HG02943 (cell line): ENCODE results near the gene KCNK18.

ENCODE experiments used
- ATAC-seq: cut with Tn5 transposase; IDR thresholded peaks from one replicate; pipeline ENCODE4 v1.9.1; 2021; ENCODE audit warnings: mild to moderate bottlenecking, low read depth, moderate library complexity; ENCODE audit not compliant: unreplicated experiment

KCNK18 gene

DNA sequence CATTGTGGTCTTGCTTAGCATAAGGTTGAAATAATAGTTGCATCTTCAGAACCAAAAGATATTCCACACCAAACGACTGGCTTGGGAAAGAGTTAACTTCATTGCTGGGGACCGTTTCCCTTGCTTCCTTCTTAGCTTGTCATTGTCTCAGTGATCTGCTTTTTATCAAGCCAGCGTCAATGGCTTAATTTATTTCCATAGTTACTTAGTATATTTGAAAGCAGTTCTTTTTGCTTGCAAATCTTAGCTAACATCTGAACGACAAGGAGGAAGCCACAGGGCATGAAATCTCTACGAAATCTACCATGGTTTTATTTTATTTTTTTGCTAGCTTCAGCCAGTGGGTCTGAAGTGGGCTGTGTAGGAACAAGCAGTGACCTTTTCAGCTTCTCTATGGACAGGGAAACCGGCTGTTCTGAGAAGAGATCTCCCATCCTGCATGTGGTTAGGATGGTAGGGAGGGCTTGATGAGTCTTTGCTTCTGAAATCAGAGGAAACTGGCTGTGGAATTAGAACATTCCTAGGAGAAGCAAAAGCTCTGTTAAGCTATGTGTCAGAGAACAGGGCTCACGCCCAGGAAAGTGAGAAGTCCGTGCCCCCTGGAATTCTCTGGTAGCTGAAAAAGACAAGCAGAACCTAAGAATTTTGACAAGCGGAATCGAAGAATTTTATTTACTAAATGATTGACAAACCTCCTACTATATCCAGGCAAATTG, 51.6 kb downstream of the KCNK18 start:
- no peak for ATAC-seq

DNA sequence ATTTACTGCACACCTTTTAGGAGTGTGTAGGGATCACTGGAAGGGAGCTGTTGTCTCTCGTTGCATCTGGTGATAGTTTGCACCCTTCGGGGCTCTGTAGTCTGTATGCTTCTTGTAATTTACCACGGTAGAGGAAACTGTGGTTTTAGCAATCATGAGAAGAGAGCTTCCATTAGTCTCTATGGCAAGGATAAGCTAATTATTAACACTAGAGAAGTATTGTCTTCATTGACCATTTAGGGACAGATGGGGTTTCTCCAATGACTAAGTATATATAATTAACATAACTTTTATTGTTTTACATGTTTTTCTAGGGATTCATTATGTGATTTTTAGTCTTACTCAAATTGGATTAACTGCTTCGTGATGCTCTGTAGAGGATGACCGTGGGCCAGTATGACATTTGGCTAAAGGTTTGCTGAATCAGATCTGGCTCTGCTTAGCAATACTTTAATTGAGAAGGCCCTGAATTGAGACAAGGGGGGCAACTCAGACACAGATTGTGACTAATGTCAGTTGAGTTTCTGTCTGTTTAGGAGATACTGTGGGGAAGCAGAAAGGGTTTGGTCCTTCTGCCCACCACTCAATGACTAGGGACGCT, 52.3 kb downstream of the KCNK18 start:
- peak; percentile 69 for ATAC-seq

DNA sequence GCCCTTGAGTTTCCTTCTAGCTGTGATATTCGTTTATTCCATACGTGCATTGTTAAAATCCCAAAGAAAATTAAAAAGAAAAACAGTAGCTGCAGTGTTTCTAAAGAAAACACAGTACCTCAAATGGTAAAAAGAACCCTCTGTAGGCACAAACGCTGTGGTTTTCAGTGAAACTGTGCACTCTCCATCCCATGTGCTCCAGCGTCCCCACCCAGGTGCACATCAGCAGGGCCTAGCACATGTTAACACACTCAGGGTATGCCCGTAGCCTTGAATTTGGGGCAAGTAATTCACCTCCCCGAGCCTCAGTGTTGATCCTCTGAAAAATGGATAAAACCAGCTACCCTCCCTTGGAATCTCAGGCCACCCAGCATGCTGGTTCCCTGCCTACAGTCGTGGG, 53.1 kb downstream of the KCNK18 start:
- no peak for ATAC-seq

DNA sequence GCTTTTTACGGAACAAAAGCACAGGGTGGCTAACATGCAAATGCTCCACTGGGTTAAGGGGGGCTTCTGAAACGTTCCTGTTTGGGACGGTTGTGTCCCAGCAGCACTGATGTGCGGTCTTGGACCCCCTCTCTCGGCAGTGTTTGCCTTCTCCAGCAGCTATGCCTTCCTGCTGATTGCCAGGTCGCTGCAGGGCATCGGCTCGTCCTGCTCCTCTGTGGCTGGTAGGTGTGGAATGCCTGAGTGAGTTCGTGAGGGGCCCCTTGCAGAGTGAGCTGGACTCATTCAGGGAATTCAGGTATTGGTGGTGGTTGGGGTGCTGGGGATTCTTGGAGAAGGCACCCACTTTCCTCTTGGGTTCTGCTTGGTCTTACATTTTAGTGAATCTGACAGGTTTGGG, 56.6 kb downstream of the KCNK18 start:
- ATAC-seq, result no peak

DNA sequence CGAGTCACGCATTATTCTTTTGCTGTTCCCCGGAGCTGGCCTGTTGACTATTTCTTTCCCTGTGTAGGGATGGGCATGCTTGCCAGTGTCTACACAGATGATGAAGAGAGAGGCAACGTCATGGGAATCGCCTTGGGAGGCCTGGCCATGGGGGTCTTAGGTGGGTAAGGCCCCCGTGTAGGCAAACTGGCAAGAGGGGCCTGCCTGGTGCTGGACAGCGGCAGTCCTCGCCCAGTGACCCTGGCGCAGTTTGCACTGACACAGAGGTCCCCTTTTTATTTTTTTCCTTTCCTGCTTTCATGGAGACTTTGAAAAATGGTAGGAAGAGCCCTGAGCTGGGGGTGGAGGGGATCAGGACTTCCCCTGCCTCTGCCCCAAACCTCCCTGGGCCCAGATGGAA, 57.0 kb downstream of the KCNK18 start:
- no peak for ATAC-seq

DNA sequence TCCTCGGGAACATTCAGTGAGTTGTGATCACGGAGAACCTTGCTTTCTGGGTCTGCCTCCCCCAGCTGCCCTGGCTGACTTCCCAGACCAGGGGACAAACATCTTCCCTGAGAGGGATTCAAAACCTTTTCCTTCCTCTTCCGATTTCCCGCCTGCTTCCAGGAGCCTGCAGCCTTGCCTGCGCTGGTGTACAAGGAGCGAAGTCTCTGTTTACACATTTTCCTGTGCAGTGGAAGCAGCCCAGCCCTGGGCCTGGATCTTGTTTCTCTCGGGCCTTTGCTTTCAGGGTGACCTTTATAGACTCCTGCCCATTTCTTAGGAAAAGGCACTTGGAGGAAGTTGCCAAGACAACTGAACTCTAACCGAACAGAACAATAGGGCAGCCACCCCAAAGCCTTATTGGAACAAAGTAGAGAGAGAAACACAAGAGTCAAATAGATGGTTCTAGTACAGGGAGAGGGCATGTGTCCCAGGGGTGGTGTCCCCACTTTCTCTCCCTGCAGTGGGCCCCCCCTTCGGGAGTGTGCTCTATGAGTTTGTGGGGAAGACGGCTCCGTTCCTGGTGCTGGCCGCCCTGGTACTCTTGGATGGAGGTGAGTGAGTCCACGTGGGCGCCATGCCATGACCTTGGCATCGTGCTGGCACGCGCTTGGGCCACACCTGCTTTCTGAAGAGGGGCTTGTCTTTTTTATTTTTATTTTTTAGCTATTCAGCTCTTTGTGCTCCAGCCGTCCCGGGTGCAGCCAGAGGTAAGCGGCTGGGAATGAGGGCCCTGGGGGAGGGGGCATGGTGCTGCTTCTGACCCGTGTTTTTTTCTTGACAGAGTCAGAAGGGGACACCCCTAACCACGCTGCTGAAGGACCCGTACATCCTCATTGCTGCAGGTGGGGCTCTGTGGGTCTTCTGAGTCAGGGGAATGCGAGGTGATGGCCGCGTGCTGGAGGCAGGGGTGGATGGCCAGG, 57.8 kb downstream of the KCNK18 start:
- no peak for ATAC-seq

DNA sequence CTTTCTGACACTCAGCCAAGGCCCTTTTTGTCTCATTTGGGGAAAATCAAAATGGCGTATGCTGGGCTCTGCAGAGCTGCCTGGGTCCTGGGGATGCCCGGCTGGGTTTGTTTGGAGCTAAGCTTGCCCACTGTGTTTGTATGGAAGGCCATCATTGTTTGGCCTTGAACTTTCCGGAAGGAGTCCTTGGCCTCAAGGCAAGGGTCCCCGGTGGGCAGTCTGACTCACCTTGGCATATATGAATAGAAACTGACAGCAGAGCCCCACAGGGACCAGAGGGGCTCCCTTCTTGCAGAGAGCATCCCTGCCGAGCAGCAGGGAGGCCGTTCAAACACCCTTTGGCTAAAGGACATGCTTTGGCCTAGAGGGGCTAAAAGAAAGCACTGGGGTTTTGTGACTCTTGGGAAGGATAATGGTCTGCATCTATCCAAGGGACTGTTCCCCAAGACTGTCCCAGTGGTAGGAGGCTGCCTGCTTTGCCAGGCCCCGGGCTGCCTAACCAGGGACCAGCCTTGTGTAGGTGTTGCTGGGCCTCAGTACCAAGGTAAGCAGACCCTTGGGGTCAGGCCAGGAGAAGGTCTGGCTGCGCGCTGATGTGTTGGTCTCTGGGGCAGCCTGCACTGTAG, 58.7 kb downstream of the KCNK18 start:
- ATAC-seq, result no peak

DNA sequence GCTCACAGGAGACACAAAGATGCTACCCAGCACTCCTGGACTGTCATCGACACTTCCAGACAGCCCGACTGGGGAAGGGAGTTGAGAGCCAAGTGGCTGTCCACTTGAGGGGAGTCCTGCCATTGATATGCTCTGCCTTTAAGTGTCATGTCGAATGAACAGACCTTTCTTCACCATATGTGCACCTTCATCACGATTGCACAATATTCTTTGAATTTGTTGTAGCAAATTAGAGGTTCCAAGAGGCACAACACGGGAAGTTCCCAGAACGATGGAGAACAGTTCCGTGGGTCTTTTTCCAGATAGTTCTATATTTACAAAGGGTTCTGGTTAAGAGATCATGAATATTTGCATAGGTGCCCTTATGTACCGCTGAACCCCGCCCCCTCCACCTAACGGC, 59.6 kb downstream of the KCNK18 start:
- ATAC-seq, result no peak

DNA sequence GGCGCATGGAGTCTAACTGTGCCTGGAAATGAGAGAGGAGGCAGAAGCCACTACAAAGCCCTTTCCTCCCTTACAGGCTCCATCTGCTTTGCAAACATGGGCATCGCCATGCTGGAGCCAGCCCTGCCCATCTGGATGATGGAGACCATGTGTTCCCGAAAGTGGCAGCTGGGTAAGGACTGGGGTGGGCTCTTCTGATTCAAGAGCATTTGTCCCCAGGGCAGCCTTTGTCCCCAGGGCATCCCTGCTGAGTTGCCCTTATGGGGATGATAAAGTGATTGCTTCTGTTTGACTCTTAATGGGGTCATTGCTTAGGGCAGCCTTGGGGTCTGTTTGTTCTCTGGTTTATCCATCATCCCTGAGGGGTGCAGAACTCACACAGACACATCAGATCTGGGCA, 60.4 kb downstream of the KCNK18 start:
- no peak for ATAC-seq

DNA sequence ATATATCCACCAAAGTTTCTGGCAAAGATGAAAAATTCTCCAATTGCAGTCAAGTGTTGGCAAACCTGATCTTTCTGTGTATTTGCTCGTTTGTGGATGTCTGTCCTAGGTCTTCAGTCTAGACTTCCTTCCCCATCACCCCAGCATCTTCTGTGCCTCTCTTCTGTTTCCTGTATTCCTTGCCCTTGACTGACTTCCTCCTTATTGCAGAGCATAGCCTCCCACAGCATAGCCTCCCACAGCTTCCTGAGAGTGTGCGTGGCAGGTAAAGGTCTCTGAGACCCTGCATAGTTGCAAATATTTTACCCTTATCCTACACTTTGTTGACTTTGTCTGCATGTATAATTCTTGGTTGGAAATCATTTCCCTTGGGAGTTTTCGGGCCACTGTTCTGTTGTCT, 62.0 kb downstream of the KCNK18 start:
- ATAC-seq, result no peak
